Middle frontal gyrus (tissue), 1 donor: ENCODE measurements around the gene UBXN1.
A peak's percentile ranks its signal among the peaks of the same experiment; 100 is the strongest.

Experiments
- DNase-seq: peaks from one replicate; pipeline ENCODE4 v3.0.0-alpha.2; 2015; ENCODE audit warnings: low spot score; ENCODE audit errors: extremely low spot score

Gene UBXN1

GRCh38 chr11:62678770-62679696 lies at the start of gene UBXN1:
TSS of gene UBXN1 (minus strand) at chr11:62679073. CDS start at chr11:62678923, 150 bp downstream.
- peak; percentile 77 for DNase-seq

- peak; percentile 80 for DNase-seq
These were observed 49.5 kb upstream of the UBXN1 start, which contains the start of gene TTC9C for GRCh38 chr11:62728171-62728988. TSS of gene TTC9C (plus strand) at chr11:62728486. CDS start at chr11:62728849, 363 bp downstream.

DNA sequence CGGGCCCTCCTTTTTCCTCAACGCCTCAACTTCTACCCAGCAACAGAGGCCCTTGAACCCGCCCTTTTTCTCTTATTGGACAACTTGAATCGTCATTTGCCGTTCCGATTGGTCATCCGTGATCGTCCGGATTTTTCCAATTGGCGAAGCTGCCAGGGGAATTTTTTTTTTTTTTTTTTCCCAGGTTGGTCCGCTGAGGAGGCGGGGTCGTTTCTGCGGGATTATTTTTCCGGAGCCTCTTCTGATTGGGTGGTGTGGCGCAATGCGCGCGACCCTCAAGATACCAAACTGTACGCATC lies 48.9 kb upstream of the UBXN1 start:
- peak; percentile 93 for DNase-seq

GRCh38 chr11:62727165-62727871 lies 48.4 kb upstream of the UBXN1 start, which contains the start of gene HNRNPUL2:
TSS of gene HNRNPUL2 (minus strand) at chr11:62727457. CDS start at chr11:62727156, 301 bp downstream.
- peak; percentile 98 for DNase-seq

GRCh38 chr11:62726915-62727164 lies 48.0 kb upstream of the UBXN1 start:
- no peak for DNase-seq

GRCh38 chr11:62726156-62726914 lies 47.5 kb upstream of the UBXN1 start:
- DNase-seq = no peak

DNA sequence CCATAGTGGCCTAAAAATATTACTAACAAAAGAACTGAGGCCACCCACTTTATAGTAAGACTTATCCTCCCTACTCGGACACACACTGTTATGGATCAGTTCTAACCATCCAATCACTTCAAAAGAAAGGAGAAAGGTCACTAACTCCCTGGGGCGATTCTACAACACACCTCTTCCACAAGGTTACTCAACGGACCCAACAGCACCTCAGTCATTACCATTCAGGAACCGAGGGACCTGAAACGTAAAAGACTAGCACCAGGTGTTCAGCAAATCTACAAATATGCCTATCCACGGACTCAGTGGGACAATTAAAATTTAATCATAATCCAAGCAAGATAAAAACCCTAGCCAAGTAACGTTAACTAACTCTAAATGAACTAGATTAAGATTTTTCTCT lies 46.8 kb upstream of the UBXN1 start:
- DNase-seq = no peak

GRCh38 chr11:62724171-62724570 lies 45.3 kb upstream of the UBXN1 start:
- DNase-seq = no peak

- no peak for DNase-seq
These were observed 43.1 kb upstream of the UBXN1 start for GRCh38 chr11:62721994-62722393.

GRCh38 chr11:62719302-62719978 lies 40.6 kb upstream of the UBXN1 start:
- DNase-seq = no peak

- no peak for DNase-seq
These were observed 37.9 kb upstream of the UBXN1 start for GRCh38 chr11:62716816-62717215.

DNA sequence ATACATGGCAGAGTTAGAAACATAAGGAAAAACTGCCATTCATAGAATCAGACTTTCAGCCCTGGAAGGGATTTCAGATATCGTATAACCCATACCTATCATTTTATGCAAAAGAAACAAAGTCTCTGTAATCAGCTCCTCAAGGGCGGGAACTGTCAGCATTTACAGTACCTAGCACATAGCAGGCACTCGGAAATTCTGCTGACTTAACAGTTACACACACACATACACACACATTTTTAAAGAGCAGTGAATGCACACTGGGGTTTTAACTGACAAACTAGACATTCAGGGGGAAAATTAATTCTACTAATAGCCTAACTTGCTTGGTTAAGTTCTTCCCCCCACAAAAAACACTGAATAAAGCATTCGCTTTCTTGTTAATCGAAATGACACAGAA lies 37.3 kb upstream of the UBXN1 start:
- no peak for DNase-seq

- no peak for DNase-seq
These were observed 36.6 kb upstream of the UBXN1 start for GRCh38 chr11:62715150-62716130.

GRCh38 chr11:62713343-62713742 lies 34.5 kb upstream of the UBXN1 start:
- no peak for DNase-seq

GRCh38 chr11:62712861-62713260 lies 34.0 kb upstream of the UBXN1 start:
- DNase-seq = no peak

DNA sequence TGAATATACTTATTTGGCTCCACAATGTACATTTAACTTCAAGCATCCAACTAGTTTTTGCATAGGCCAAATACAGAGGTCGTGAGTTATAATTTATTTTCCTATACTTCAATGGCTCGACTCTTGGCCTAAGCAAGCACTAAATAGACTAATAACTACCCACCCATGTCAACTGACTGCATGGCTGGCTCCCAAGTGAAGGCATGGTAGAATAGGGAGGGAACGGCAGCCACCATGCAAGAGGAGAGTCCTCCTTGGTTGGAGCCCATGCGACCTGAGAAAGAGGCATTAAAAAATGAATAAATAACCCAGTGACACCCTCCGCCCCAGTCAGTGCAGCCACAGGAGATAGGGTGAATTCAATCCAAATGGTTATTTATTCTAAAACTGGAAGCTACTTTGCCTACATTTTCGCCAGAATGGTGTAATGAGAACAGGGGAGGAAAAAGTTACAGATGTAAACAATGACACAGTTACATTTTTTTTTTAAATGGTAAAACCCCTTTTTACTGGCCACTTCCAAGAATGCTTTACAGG lies 33.5 kb upstream of the UBXN1 start:
- DNase-seq = no peak

DNA sequence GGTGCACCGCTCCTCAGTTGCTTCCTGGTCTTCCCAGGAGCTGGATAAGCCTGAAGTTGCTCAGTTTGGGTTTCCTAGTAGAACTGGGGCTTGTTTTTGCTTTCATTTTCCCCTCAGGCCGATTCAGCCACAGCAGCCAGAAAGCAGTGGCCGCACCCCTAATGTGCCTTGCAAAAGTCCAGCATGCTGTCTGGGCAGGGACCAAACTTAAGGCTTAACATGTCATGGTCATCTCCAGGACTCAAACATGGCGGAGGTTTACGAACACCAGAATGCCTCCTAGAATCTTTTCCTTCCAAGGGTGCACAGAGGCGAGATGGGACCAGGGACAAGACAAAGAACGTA lies 31.1 kb upstream of the UBXN1 start:
- no peak for DNase-seq

DNA sequence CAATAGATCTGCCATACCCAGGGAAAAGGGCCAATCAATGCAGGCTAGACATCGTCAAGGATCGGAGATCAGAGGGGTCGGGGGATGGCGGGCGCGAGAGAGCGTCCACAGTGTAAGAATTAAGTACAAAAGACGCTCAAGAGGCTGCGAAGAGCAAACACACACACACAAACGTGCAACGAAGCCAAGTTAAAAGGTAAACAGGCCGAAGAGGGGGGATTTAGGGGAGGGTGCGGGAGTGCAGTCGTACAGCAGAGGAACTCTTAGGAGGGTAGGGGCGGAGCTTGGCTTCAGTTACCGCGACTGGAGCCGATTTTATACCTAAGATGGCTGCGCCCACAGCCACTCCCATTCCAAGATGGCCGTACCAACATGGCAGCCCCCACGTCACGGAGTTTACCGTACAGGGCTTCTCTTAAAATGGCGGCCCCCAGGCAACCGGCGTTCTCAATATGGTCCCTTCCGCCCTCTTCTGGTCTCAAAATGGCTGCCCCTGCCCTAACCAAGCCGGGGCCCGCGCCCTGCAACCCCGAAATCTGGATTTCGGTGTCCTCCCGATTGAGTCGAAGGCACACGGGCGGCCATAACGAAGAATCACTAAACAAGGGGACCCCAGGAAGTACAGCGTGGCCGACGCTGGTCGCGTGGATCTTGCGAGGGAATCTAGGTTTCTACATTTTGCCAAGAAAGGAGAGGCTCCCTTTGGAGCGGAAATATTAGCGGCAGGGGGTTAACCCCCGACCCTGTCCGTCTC lies 30.6 kb upstream of the UBXN1 start:
- peak; percentile 96 for DNase-seq
